ENCODE data around the gene ZNF846.
"Not testable (repeated sequence)": the region's sequence is repeated elsewhere in the genome, so short reads cannot be mapped to it uniquely, and the experiment has no call there.

The ZNF846 gene

DNA sequence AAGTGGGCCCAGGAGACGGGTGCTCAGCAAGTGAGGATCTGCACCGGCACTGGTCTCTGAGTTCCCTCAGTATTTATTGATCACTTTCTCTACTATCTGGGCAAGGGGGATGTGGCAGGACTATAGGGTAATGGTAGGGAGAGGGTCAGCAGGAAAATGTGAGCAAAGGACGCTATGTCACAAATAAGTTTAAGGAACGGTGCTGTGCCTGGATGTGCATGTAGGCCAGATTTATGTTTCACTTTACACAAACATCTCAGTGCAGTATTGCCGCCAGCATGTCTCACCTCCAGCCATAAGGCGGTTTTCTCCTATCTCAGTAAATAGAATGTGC, 15.6 kb upstream of the ZNF846 start:
- not testable (repeated sequence) for DNase-seq (ENCODE audit: low spot score)

DNA sequence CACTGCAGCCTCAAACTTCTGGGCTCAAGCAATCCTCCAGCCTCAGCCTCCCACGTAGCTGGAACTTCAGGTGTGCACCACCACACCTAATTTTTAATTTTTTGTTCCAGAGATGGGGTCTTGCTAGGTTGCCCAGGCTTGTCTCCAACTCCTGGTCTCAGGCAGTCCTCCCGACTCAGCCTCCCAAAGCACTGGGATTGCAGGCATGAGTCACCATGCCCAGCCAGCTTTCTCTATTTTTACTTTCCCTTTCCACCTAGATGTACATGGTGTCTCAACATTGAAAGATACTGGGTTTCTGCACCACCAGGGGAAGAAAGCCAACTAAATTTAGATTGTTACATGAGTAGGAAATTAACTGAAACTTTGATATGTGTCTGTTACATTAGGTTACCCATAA, 13.8 kb upstream of the ZNF846 start:
- DNase-seq (ENCODE audit: low spot score) = no peak

DNA sequence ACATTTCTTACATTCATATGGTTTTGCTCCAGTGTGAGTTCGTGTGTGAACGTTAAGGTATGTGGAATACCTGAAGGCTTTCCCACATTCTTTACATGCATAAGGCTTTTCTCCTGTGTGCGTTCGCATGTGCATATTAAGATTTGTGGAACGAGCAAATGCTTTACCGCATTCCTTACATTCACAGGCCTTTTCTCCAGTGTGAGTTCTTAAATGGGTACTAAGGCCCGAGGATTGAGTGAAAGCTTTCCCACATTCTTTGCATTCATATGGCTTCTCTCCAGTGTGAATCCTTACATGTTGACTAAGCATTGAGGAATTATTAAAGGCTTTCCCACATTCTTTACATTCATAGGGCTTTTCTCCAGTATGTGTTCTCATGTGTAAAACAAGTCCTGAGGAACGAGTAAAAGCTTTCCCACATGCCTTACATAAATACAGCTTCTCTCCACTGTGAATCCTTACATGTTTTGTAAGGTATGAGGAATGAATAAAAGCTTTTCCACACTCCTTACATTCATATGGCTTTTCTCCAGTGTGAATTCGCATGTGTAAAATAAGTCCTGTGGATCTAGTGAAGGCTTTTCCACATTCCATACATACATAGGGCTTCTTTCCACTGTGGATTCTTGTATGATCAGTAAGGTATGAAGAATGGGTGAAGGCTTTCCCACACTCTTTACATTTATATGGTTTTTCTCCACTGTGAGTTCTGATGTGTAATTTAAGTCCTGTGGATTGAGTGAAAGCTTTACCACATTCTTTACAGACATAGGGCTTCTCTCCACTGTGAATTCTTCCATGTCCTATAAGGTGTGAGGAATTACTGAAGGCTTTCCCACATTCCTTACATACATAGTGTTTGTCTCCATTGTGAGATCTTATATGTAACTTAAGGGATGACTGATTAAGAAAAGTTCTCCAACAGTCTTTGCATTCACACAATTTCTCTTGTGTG, 10.7 kb downstream of the ZNF846 start:
- DNase-seq (ENCODE audit: low spot score) = no peak

DNA sequence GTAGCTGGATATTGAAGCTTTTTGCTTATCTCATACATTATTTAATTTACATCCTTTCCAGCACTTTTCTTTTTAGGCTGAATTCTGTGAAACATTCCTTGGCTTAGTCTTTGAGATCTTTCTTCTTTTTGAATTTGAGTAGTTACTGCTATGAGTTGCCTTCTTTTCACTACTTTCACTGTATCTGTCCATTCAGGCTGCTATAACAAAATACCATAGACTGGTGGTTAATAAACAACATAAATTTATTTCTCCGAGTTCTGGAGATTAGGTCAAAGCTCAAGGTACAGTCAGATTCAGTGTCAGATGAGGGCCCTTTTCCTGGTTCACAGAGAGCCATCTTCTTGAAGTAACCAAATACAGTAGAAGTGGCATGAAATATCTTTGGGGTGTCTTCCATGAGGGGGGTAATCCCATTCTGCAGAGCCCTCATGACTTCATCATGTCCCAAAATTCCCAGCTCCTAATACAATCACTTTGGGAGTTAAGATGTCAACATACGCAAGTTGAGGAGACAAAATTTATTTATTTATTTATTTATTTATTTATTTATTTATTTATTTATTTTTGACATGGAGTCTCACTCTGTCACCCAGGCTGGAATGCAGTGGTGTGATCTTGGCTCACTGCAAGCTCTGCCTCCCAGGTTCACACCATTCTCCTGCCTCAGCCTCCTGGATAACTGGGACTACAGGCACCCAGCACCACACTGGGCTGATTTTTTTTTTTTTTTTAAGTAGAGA, 15.7 kb downstream of the ZNF846 start:
- DNase-seq (ENCODE audit: low spot score) = no peak

DNA sequence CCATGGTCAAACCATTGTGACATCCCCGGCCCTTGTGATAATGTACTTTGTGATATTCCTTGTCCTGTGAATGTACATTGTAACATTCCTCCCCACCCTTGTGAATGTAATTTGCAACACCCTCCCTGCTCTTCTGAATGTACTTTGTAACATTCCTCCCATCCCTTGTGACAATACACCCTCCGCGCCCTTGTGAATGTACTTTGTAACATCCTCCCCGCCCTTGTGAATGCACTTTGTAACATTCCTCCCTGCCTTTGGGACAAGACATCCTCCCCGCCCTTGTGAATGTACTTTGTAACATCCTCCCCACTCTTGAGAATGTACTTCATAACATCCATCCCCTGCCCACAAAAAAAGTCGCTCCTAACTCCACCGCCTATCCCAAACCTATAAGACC, 17.1 kb downstream of the ZNF846 start:
- DNase-seq (ENCODE audit: low spot score) = no peak

DNA sequence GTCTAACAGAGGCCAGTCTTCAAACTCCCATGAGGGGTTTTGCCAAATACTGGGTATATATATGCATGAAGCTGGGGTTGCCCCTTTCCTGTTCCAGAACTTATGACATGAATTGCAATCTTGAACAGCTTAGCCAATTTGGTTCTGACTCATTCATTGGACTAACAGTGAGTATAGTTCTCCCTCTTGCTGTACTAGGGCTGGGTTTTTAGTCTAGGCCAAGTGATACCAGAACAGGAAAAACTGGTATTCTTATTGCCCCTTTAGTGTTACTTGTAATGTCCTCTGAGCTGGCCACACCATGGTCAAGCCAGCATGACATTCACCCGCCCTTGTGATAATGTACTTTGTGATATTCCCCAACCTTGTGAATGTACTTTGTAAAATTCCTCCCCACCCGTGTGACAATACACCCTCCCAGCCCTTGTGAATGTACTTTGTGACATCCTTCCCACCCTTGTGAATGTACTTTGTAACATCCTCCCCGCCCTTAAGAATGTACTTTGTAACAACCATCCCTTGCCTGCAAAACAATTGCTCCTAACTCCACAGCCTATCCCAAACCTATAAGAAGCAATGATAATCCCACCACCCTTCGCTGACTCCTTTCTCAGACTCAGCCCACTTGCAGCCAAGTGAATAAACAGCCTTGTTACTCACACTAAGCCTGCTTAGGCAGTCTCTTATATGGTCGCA, 26.9 kb downstream of the ZNF846 start:
- no peak for DNase-seq (ENCODE audit: low spot score)

DNA sequence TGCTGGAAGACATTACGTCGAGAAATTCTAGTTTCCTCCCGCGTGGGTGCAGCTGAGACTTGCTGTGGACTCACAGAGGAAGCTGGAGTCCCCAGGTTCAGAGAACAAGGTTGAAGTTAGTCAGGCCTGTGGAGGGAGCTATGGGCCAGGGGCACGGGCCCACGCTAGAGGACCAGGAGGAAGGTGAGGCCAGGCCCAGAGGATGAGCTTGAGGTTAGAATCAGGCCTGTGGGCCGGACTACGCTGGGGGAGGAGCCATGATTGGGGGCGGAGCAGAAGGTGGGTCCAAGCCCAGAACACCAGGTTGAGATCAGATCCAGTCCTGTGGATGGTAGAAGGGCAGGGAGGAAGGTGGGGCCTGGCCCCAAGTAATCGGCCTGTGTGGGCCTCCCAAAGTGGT, 32.6 kb downstream of the ZNF846 start:
- no peak for DNase-seq (ENCODE audit: low spot score)

DNA sequence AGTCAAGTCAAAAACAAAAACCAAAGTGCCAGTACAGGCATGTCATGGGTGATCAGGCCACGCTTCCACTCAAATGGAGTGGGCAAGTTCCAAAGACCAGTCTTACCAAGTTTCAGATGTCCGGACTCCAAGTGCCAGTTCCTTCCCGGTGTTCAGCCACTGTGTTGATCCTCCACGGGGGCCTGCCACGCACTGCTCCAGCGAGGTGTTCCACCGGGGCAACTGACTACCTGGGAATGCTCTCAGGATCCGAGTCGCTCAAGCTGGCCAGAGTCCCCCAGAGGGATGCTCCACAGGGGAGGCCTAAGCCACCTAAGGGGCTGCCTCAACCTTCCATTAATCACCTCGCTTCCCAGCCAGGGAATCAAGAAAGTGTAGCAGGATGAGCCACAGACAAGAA, 38.5 kb downstream of the ZNF846 start:
- DNase-seq (ENCODE audit: low spot score) = not testable (repeated sequence)

DNA sequence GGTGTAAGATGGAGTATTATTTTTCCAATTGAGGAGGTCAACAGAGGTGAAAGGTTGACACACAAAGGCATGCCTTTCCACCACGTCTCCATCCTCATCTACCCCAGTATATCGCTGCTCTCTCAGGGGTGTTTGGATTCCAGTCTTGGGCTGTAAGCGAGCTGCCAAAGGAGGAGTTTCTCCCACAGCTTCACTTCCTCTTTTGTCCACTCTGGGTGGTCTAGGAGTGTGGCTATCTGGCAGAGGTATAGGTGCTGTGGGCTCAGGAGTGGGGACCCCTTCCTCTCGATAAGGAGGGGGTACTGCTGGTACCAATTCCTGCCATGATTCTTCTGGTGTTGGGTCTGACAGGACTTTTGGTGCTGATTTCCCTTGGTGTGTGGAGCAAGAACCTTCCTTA, 39.4 kb downstream of the ZNF846 start:
- DNase-seq (ENCODE audit: low spot score) = no peak

DNA sequence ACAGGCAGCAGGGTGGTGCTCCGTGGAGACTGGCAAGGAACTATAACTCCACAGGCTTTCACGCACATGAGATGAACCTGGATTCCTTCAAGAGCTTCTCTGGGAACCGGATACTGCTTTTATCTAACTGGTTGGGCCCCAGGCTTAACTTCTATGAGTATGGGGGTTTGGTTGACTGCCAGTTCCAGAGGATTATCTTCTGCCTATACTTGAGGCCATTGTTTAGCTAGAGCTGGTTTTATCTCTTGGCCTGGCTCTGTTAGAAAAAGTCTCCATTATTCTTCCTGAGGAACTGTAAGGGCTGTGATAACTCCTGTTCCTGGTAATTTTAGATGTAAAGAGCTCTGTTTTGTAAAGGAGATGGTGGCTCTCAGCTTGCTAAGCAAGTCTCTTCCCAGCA, 40.9 kb downstream of the ZNF846 start:
- no peak for DNase-seq (ENCODE audit: low spot score)

DNA sequence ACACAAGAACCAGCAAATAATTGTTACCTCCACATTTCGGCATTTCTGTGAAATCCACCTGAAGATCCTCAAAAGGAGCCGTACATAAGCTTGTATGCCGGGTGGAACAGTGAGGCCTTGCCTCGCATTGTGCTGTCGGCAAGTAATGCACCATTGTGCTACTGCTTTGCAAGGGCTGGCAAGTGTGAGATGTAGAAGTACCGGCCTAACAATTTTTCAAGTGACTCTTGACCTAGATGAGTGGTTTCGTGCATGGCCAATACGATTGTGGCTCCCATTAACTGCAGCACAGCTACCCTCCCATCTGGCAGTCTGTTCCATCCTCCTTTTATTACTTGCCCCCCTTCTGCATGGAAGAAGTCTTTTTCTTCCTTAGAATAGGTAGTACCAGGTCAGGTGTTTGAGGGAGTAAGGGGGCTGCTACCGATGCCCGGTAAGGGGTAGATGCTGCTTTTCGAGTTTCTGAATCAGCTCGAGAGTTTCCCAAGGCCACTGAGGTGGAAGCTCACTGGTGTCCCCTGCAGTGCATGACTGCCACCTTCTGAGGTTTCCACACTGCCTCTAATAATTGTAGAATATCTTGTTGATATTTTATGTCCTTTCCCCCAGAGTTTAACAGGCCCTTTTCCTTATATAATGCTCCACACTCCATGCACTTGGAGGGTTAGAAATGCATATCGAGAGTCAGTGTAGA, 42.9 kb downstream of the ZNF846 start:
- DNase-seq (ENCODE audit: low spot score) = not testable (repeated sequence)

DNA sequence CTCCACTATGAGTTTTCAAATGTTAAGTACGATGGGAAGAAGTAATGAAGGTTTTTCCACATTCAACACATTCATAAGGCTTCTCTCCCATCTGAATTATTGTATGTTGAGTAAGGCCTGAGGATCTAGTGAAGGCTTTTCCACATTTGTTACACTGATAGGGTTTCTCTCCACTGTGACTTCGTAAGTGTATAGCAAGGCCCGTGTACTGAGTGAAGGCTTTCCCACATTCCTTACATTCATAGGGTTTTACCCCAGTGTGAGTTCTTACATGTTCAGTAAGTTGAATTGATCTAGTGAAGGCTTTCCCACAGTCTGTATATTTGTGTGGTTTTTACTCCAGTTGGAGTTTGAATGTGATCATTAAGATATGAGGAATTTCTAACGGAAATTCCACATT, 44.4 kb downstream of the ZNF846 start:
- DNase-seq (ENCODE audit: low spot score) = no peak

DNA sequence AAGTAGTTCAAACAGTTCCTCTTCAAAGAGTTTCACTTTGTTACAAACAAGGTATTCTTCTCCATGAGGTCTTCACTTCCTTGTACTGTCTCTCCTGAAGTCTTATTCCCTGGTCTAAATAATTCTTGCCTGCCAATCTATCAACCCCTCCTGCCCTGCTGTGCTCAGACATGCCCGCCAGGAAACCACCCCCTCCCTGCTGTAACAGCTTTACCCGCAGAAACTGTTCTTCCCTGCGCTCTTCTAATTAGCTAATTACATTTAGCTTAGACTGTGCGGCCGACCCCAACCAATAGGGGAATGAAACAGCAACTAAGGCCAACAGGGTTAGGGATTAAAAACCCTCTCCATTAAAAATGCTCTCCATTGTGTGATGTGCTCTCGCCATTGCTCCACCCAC, 46.7 kb downstream of the ZNF846 start:
- no peak for DNase-seq (ENCODE audit: low spot score)

DNA sequence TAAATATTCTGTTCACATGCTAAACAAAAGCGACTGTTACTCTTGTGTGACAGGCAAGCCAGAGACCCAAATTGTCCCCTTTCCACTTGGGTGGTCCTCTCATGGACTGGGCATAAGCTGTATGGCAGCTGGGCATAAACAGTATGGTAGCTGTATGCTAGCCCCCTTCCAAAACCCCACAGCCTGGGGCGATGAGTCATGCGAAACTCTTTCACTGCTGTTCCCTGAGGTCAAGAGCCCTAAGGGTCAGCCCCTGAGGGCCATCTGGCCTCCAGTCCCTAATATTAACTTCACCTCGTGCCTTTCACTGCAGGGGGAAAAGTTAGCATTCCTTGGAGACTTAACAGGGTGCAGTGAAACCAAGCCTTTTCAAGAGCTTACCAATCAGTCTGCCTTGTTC, 48.0 kb downstream of the ZNF846 start:
- DNase-seq (ENCODE audit: low spot score) = no peak

DNA sequence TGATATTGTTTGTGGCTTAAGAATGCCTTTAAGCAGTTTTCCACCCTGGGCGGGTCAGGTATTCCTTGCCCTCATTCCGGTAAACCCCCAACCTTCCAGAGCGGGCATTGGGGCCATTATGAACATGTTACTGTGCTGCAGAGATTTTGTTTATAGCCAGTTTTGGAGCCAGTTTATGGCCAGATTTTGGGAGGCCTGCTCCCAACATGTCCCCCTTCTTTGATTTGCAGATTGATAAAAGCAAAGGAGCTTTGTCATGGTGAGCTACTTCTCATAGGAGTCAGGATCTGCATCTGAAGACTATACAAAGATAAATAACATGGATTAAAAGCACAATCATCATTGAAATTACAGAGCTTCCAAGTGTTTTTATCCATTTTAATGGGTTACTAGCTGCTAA, 56.7 kb downstream of the ZNF846 start:
- no peak for DNase-seq (ENCODE audit: low spot score)

DNA sequence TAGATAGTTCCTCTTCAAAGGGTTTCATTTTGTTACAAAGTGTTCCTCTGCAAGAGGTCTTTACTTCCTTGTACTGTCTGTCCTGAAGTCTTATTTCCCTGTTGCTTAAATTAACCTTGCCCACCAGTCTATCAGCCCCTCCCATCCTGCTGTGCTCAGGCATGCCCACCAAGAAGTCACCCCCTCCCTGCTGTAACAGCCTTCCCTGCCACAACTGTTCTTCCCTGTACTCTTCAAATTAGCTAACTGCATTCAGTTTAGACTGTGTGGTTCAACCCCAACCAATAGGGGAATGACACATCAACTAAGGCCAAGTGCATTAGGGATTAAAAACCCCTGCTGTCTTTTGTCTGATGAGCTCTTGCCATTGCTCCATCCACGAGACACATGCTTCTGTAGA, 59.2 kb downstream of the ZNF846 start:
- no peak for DNase-seq (ENCODE audit: low spot score)

DNA sequence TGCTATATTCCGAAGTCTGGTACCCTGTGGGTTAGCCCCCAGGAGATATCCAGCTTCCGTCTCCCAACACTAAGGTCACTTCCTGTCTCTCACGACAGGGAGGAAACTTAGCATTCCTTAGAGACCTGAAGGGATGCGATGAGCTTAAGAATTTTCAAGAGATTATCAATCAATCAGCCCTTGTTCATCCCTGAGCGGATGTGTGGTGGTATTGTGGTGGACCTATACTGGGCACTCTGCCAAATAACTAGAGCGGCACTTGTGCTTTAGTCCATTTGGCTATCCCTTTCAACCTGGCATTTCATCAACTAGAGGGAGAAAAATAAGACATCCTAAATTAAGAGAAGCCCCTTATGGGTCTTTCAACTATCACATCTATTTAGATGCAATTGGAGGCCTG, 62.7 kb downstream of the ZNF846 start:
- DNase-seq (ENCODE audit: low spot score) = no peak

DNA sequence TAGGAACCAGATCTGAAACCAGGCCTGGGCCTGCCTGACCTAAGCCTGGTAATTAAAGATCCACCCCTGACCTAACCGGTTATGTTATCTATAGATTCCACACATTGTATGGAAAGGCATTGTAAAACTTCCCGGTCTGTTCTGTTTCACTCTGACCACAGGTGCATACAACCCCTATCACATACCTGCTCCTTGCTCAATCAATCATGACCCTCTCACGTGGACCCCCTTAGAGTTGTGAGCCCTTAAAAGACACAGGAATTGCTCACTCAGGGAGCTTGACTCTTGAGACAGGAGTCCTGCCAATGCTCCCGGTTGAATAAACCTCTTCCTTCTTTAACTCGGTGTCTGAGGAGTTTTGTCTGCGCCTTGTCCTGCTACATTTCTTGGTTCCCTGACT, 66.4 kb downstream of the ZNF846 start:
- DNase-seq (ENCODE audit: low spot score) = no peak
